HCT116 (cell line): ENCODE results near the gene SEC14L1. TPM values are rescaled to one million over a fixed set of nuclear protein-coding genes. Genes with fewer than 3 reads are reported as not detected.

Source experiments
- ATAC-seq: fragments of 200-7000 bp; cut with Tn5 transposase; 2 replicates; pipeline ENCODE4 v1.9.1; 2020; ENCODE audit warnings: mild to moderate bottlenecking, moderate library complexity
- BruUV-seq: library from RNA; stranded (reverse); fragments of 400-500 nt; replicated peaks from 2 replicates; lab custom pipeline; 2021; lab: Mats Ljungman, UMichigan
- CTCF ChIA-PET: fragments of 300-600 bp; sonication (Branson Sonifier 250); formaldehyde crosslinking; loops from one replicate; lab custom pipeline; 2021; ENCODE audit warnings: antibody characterized with exemption; lab: Charles Lee
- POLR2A ChIA-PET: fragments of 300-600, 350-600 bp; sonication (Branson Sonifier 250); formaldehyde crosslinking; loops from one replicate; lab custom pipeline; 2021; ENCODE audit warnings: antibody characterized with exemption; lab: Charles Lee
- RAD21 ChIA-PET, 2 experiments: fragments of 300-600 bp; sonication (Branson Sonifier 250); formaldehyde crosslinking; loops; one replicate each; lab custom pipeline; 2023; ENCODE audit warnings: low total read pairs in 2 of 2; ENCODE audit not compliant: uncharacterized antibody in 2 of 2, unreplicated experiment in 2 of 2, low non-redundant PET in 1 of 2; lab: Charles Lee
- DNase-seq: peaks from one replicate; pipeline ENCODE4 v3.0.0-alpha.2; 2010; ENCODE audit warnings: low read depth, low spot score
- H2AFZ ChIP-seq: fragments of 200-600 bp; shearing (Covaris generic), sonication (generic); 2 replicates; pipeline ENCODE4 v1.6.1; 2017; ENCODE audit warnings: low read depth, mixed run types, mixed read lengths, antibody characterized with exemption, low read length; ENCODE audit not compliant: poor library complexity, severe bottlenecking
- H3K27ac ChIP-seq: 2 replicates; pipeline ENCODE4 v1.5.1; 2012; ENCODE audit warnings: low read depth, low read length
- H3K27me3 ChIP-seq: fragments of 200-600 bp; sonication (generic); 2 replicates; pipeline ENCODE4 v1.6.1; 2016; ENCODE audit warnings: mixed run types, low read length, mixed read lengths; ENCODE audit not compliant: insufficient read depth
- H3K36me3 ChIP-seq, 2 experiments: fragments of 200-500 bp in 1 of 2; fragments of 200-600 bp in 1 of 2; sonication (Bioruptor generic) in 1 of 2; sonication (generic) in 1 of 2; 2 replicates each; pipeline versions ENCODE4 v1.5.1 to v1.6.1; 2014 to 2016; ENCODE audit warnings: low read length in 2 of 2, inconsistent platforms in 1 of 2, mixed read lengths in 1 of 2, mixed run types in 1 of 2; ENCODE audit not compliant: insufficient read depth in 2 of 2, control insufficient read depth in 1 of 2
- H3K4me1 ChIP-seq, 2 experiments: fragments of 200-600 bp in 1 of 2; sonication (generic) in 1 of 2; 2 replicates each; pipeline versions ENCODE4 v1.5.1 to v1.6.1; 2012 to 2017; ENCODE audit warnings: low read length in 2 of 2, inconsistent platforms in 1 of 2, mild to moderate bottlenecking in 1 of 2, mixed read lengths in 1 of 2, mixed run types in 1 of 2, moderate library complexity in 1 of 2; ENCODE audit not compliant: insufficient read depth in 2 of 2, control insufficient read depth in 1 of 2
- H3K4me2 ChIP-seq: fragments of 200-600 bp; sonication (generic); 2 replicates; pipeline ENCODE4 v1.6.1; 2017; ENCODE audit warnings: mixed run types, low read length, mixed read lengths
- H3K4me3 ChIP-seq, 2 experiments: fragments of 200-600 bp in 1 of 2; sonication (generic) in 1 of 2; replicated peaks in 1 of 2; 2 replicates each; pipeline ENCODE4 v1.5.1; 2011 to 2016; ENCODE audit warnings: low read length in 2 of 2, control low read depth in 1 of 2, low read depth in 1 of 2, mild to moderate bottlenecking in 1 of 2, mixed read lengths in 1 of 2, mixed run types in 1 of 2
- H3K79me2 ChIP-seq: fragments of 200-600 bp; sonication (generic); 2 replicates; pipeline ENCODE4 v1.6.1; 2017; ENCODE audit warnings: mild to moderate bottlenecking, mixed run types, low read length, moderate library complexity, mixed read lengths; ENCODE audit not compliant: insufficient read depth
- H3K9ac ChIP-seq: fragments of 200-600 bp; sonication (generic); 2 replicates; pipeline ENCODE4 v1.6.1; 2016; ENCODE audit warnings: low read length, mixed read lengths
- H3K9me2 ChIP-seq: fragments of 200-600 bp; sonication (generic), shearing (Covaris generic); 2 replicates; pipeline ENCODE4 v1.6.1; 2017; ENCODE audit warnings: mixed run types, mild to moderate bottlenecking, moderate library complexity; ENCODE audit not compliant: insufficient read depth
- H3K9me3 ChIP-seq, 2 experiments: fragments of 200-500 bp in 1 of 2; fragments of 200-600 bp in 1 of 2; sonication (Bioruptor generic) in 1 of 2; sonication (generic) in 1 of 2; 2 replicates each; pipeline ENCODE4 v1.6.1; 2014 to 2017; ENCODE audit warnings: low read length in 2 of 2, mixed read lengths in 2 of 2, inconsistent platforms in 1 of 2, low read depth in 1 of 2, mild to moderate bottlenecking in 1 of 2, mixed run types in 1 of 2, moderate library complexity in 1 of 2; ENCODE audit not compliant: control insufficient read depth in 1 of 2, insufficient read depth in 1 of 2
- H4K20me1 ChIP-seq: fragments of 200-600 bp; sonication (generic), shearing (Covaris generic); 2 replicates; pipeline ENCODE4 v1.6.1; 2017; ENCODE audit warnings: mixed run types, mild to moderate bottlenecking, moderate library complexity; ENCODE audit not compliant: insufficient read depth
- CBX3 ChIP-seq: IDR thresholded peaks from 2 replicates; pipeline ENCODE4 v1.6.1; 2012; ENCODE audit warnings: low read depth
- CEBPB ChIP-seq: IDR thresholded peaks from 2 replicates; pipeline ENCODE4 v1.6.1; 2012; ENCODE audit warnings: low read depth
- EGR1 ChIP-seq: IDR thresholded peaks from 2 replicates; pipeline ENCODE4 v1.6.1; 2012; ENCODE audit warnings: low read depth
- EZH2 ChIP-seq: fragments of 200-600 bp; sonication (generic); IDR thresholded peaks from 2 replicates; pipeline ENCODE4 v1.6.1; 2017; ENCODE audit warnings: antibody characterized with exemption, mixed run types
- EZH2phosphoT487 ChIP-seq: fragments of 200-600 bp; IDR thresholded peaks from 2 replicates; pipeline ENCODE4 v1.6.1; 2018; ENCODE audit warnings: antibody characterized with exemption, borderline replicate concordance
- FOSL1 ChIP-seq: IDR thresholded peaks from 2 replicates; pipeline ENCODE4 v1.6.1; 2012; ENCODE audit warnings: low read depth
- POLR2A ChIP-seq: IDR thresholded peaks from 2 replicates; pipeline ENCODE4 v1.7.0; 2011; ENCODE audit warnings: borderline replicate concordance; ENCODE audit not compliant: insufficient read depth, insufficient read length; ENCODE audit errors: extremely low read depth
- POLR2AphosphoS5 ChIP-seq: IDR thresholded peaks from 2 replicates; pipeline ENCODE4 v1.6.1; 2011; ENCODE audit warnings: mild to moderate bottlenecking, low read depth, low read length, moderate library complexity
- RAD21 ChIP-seq: IDR thresholded peaks from 2 replicates; pipeline ENCODE4 v1.6.1; 2012; ENCODE audit warnings: low read depth, mild to moderate bottlenecking
- SIN3A ChIP-seq: IDR thresholded peaks from 2 replicates; pipeline ENCODE4 v1.6.1; 2012; ENCODE audit warnings: low read depth
- SRF ChIP-seq: IDR thresholded peaks from 2 replicates; pipeline ENCODE4 v1.6.1; 2012; ENCODE audit warnings: low read depth
- YY1 ChIP-seq: IDR thresholded peaks from 2 replicates; pipeline ENCODE4 v1.6.1; 2011; ENCODE audit warnings: low read length, low read depth, moderate library complexity, mild to moderate bottlenecking; ENCODE audit not compliant: insufficient replicate concordance; ENCODE audit errors: extremely low read depth
- ZFX ChIP-seq: fragments of 450-650 bp; IDR thresholded peaks from 2 replicates; pipeline ENCODE4 v1.6.1; 2017
- ZNF274 ChIP-seq: fragments of 200-500 bp; sonication (Bioruptor generic); IDR thresholded peaks from 2 replicates; pipeline ENCODE4 v1.6.1; 2014; ENCODE audit warnings: mild to moderate bottlenecking, low read depth, low read length, inconsistent platforms
- intact Hi-C: fragments of 100-400 bp; cut with micrococcal nuclease; formaldehyde crosslinking; loops from 2 replicates; pipeline ENCODE4 v1.10.0; 2022
- total RNA-seq: library from RNA; stranded (reverse); gene quantifications from one replicate; pipeline ENCODE4 v1.2.1, GENCODE V29; 2021; ENCODE audit not compliant: unreplicated experiment
- TF ChIP-seq, protein P1 (sequence below): IDR thresholded peaks from 2 replicates; pipeline ENCODE4 v1.6.1; 2011; ENCODE audit warnings: mild to moderate bottlenecking, low read length, moderate library complexity; ENCODE audit not compliant: insufficient replicate concordance; ENCODE audit errors: extremely low read depth
- TF ChIP-seq, protein P2 (sequence below), 3 experiments: fragments of 200-600 bp in 1 of 3; sonication (generic) in 1 of 3; IDR thresholded peaks in 2 of 3; conservative IDR thresholded peaks in 1 of 3; 2 replicates each; pipeline ENCODE4 v1.5.1; 2012 to 2017; ENCODE audit warnings: low read depth in 2 of 3, low read length in 2 of 3, antibody characterized with exemption in 1 of 3, borderline replicate concordance in 1 of 3, control low read depth in 1 of 3, mild to moderate bottlenecking in 1 of 3, mixed read lengths in 1 of 3, mixed run types in 1 of 3, moderate library complexity in 1 of 3; ENCODE audit not compliant: insufficient read depth in 1 of 3
- TF ChIP-seq, protein P3 (sequence below): IDR thresholded peaks from 2 replicates; pipeline ENCODE4 v1.6.1; 2012

SEC14L1 gene
- total RNA-seq, 1 experiment from 2014 or later, result 59.7 TPM

DNA sequence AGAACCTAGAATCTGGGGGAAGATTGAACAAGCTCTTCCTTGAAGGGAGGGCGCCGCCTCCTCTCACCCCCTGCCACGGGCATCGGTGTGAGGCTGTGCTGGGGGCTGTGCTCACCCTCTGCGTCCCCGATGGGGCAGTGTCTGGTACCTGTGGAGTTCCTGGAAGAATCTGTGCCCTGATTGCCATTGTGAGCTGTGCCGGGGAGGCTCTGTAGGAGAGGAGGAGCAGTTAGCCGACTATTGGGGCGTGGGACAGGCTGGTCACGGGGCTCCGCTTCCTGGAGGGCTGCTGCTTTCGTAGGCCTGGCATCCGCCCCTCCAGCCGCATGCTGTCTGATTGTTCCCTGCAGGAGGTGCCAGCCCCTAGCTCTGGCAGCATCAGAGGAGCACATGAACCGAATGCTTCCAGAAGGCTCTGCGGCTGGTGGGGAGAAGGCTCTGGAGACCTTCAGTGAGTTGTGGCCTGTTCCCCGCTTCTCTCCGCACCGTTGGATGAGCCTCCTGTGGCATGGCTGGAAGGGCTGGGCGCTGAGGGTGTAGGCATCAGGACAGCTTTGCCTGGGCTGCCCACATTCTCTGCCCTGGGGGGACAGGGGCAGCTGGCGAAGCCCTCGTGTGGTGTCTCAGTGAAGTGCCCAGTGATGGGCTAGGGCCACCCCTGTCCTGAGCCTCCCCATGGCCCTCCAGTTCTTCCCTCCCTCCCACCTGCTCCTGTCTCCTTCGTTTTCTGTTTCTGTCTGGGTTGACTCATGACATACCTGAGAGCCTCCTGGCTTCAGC is 86.9 kb downstream of the SEC14L1 start:
- no peak overlapping the region for H3K4me3 ChIP-seq
- BruUV-seq, result no TSS peak
- H3K27me3 ChIP-seq, result no peaks in the 10 kb centered on the region
- no peaks in the 10 kb centered on the region for H3K36me3 ChIP-seq
- H3K9me3 ChIP-seq, result no peaks in the 10 kb centered on the region; a peak in 1 of 4 replicates
- 0 out of 2 replicates have a peak, but pooled peaks have one; percentile 32 for ATAC-seq
- H3K4me2 ChIP-seq, result no peak overlapping the region
- no peaks in the 10 kb centered on the region for H4K20me1 ChIP-seq
- H3K9me2 ChIP-seq, result no peaks in the 10 kb centered on the region
- RAD21 ChIA-PET, result no interaction called here
- no peak overlapping the region for H2AFZ ChIP-seq
- TF ChIP-seq POLR2A (no peak), EZH2 (no peak), CBX3 (no peak), SRF (no peak), ZFX (no peak), FOSL1 (no peak), CEBPB (no peak), ZNF274 (no peak), EGR1 (no peak), SIN3A (no peak), RAD21 (no peak), POLR2AphosphoS5 (no peak), YY1 (no peak), EZH2phosphoT487 (no peak)
- TF ChIP-seq, protein P1, sequence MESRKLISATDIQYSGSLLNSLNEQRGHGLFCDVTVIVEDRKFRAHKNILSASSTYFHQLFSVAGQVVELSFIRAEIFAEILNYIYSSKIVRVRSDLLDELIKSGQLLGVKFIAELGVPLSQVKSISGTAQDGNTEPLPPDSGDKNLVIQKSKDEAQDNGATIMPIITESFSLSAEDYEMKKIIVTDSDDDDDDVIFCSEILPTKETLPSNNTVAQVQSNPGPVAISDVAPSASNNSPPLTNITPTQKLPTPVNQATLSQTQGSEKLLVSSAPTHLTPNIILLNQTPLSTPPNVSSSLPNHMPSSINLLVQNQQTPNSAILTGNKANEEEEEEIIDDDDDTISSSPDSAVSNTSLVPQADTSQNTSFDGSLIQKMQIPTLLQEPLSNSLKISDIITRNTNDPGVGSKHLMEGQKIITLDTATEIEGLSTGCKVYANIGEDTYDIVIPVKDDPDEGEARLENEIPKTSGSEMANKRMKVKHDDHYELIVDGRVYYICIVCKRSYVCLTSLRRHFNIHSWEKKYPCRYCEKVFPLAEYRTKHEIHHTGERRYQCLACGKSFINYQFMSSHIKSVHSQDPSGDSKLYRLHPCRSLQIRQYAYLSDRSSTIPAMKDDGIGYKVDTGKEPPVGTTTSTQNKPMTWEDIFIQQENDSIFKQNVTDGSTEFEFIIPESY, result no peak
- TF ChIP-seq, protein P2, sequence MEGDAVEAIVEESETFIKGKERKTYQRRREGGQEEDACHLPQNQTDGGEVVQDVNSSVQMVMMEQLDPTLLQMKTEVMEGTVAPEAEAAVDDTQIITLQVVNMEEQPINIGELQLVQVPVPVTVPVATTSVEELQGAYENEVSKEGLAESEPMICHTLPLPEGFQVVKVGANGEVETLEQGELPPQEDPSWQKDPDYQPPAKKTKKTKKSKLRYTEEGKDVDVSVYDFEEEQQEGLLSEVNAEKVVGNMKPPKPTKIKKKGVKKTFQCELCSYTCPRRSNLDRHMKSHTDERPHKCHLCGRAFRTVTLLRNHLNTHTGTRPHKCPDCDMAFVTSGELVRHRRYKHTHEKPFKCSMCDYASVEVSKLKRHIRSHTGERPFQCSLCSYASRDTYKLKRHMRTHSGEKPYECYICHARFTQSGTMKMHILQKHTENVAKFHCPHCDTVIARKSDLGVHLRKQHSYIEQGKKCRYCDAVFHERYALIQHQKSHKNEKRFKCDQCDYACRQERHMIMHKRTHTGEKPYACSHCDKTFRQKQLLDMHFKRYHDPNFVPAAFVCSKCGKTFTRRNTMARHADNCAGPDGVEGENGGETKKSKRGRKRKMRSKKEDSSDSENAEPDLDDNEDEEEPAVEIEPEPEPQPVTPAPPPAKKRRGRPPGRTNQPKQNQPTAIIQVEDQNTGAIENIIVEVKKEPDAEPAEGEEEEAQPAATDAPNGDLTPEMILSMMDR (IDR thresholded peaks at IDR 0.05 in 2 of 3, conservative IDR thresholded peaks at IDR 0.05 in 1 of 3; ENCODE audit: borderline replicate concordance in 1 of 3, insufficient read depth in 1 of 3, low read depth in 2 of 3, low read length in 2 of 3), result no peak
- TF ChIP-seq, protein P3, sequence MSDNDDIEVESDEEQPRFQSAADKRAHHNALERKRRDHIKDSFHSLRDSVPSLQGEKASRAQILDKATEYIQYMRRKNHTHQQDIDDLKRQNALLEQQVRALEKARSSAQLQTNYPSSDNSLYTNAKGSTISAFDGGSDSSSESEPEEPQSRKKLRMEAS, result no peak
- TF ChIP-seq, all 23 proteins: peak for 0
- ChIA-PET CTCF (no interaction called here), POLR2A (no interaction called here)
- H3K9ac ChIP-seq, result no peak overlapping the region
- H3K4me1 ChIP-seq, result no peaks in the 10 kb centered on the region
- intact Hi-C loops, result no loop called here
- no peak for DNase-seq
- no peaks in the 10 kb centered on the region for H3K79me2 ChIP-seq
- no peak overlapping the region for H3K27ac ChIP-seq
